Testis (tissue), 2 donors: ENCODE results near the gene SART3.

Experiments used
- POLR2A ChIP-seq: fragments of 450-650 bp; IDR thresholded peaks from one replicate; pipeline ENCODE4 v1.6.1; 2017; ENCODE audit warnings: antibody characterized with exemption, mild to moderate bottlenecking, moderate library complexity
- TF ChIP-seq, protein P1 (sequence below), 3 experiments: fragments of 450-650 bp in 2 of 3; fragments of 200-600 bp in 1 of 3; sonication (generic) in 1 of 3; IDR thresholded peaks; one replicate each; pipeline ENCODE4 v1.5.1; 2016 to 2019; ENCODE audit warnings: antibody characterized with exemption in 3 of 3, mild to moderate bottlenecking in 2 of 3, moderate library complexity in 1 of 3

DNA sequence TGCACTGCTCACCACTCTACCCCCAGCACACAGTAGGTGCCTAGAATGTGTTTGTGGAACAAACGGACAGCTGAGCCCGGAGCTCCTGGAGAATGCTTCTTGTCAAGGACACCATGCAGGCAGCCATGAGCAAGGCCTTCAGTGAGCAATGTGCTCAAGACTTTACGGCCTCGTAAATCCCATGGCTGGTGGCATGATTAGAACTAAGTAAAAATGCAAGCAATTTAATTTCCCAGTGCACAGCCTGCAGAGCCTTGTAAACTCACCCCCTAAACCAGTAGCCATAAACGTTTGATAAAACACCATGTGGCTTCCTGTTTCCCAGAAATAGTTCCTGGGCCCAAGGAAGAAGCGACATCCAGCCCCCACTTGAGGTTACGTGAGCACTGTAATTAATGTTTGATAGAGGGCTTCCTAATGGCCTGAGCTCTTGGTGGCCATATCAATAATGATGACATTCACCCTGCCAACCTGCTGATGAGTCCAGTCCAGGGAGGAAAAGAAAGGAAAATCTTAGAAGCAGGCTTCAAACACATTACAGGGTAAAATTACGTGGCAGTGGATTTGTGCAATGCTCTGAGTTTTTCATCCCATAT is 82.3 kb downstream of the SART3 start:
- TF ChIP-seq, protein P1, sequence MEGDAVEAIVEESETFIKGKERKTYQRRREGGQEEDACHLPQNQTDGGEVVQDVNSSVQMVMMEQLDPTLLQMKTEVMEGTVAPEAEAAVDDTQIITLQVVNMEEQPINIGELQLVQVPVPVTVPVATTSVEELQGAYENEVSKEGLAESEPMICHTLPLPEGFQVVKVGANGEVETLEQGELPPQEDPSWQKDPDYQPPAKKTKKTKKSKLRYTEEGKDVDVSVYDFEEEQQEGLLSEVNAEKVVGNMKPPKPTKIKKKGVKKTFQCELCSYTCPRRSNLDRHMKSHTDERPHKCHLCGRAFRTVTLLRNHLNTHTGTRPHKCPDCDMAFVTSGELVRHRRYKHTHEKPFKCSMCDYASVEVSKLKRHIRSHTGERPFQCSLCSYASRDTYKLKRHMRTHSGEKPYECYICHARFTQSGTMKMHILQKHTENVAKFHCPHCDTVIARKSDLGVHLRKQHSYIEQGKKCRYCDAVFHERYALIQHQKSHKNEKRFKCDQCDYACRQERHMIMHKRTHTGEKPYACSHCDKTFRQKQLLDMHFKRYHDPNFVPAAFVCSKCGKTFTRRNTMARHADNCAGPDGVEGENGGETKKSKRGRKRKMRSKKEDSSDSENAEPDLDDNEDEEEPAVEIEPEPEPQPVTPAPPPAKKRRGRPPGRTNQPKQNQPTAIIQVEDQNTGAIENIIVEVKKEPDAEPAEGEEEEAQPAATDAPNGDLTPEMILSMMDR (IDR thresholded peaks at IDR 0.05) = no peak
- TF ChIP-seq POLR2A = no peak
